OCI-LY7 (cell line): ENCODE results near the gene PALLD. TPM values are rescaled to one million over a fixed set of nuclear protein-coding genes. Genes with fewer than 3 reads are reported as not detected.

Experiments used
- BruUV-seq: library from RNA; stranded (reverse); fragments of 400-500 nt; replicated peaks from 2 replicates; lab custom pipeline; 2021; lab: Mats Ljungman, UMichigan
- CTCF ChIA-PET: fragments of 300-600 bp; sonication (Branson Sonifier 250); formaldehyde crosslinking; loops from one replicate; lab custom pipeline; 2022; ENCODE audit warnings: antibody characterized with exemption; ENCODE audit not compliant: unreplicated experiment; lab: Charles Lee
- POLR2A ChIA-PET: fragments of 300-600 bp; sonication (Branson Sonifier 250); formaldehyde crosslinking; loops from one replicate; lab custom pipeline; 2022; ENCODE audit warnings: antibody characterized with exemption; lab: Charles Lee
- DNase-seq: peaks from one replicate; pipeline ENCODE4 v3.0.0-alpha.2; 2015; ENCODE audit warnings: low spot score
- H2AFZ ChIP-seq: fragments of 200-600 bp; sonication (generic), shearing (Covaris generic); 2 replicates; pipeline ENCODE4 v1.6.1; 2014; ENCODE audit warnings: mild to moderate bottlenecking, antibody characterized with exemption, low read length, moderate library complexity
- H3K27ac ChIP-seq: fragments of 200-600 bp; sonication (generic); 2 replicates; pipeline ENCODE4 v1.5.1; 2014; ENCODE audit warnings: mixed run types, low read depth, mild to moderate bottlenecking, moderate library complexity, low read length, inconsistent platforms; ENCODE audit not compliant: poor library complexity, severe bottlenecking
- H3K36me3 ChIP-seq: fragments of 200-600 bp; sonication (generic); 2 replicates; pipeline ENCODE4 v1.6.1; 2014; ENCODE audit warnings: mild to moderate bottlenecking, antibody characterized with exemption, low read length, moderate library complexity, mixed read lengths; ENCODE audit not compliant: insufficient read depth
- H3K4me1 ChIP-seq: fragments of 200-600 bp; sonication (generic); 2 replicates; pipeline ENCODE4 v1.5.1; 2014; ENCODE audit warnings: mild to moderate bottlenecking, low read length; ENCODE audit not compliant: insufficient read depth, poor library complexity, severe bottlenecking
- H3K4me2 ChIP-seq: fragments of 200-600 bp; sonication (generic); 2 replicates; pipeline ENCODE4 v1.6.1; 2014; ENCODE audit warnings: mild to moderate bottlenecking, low read length
- H3K4me3 ChIP-seq: fragments of 200-600 bp; sonication (generic); 2 replicates; pipeline ENCODE4 v1.5.1; 2014; ENCODE audit warnings: mild to moderate bottlenecking, low read depth, low read length; ENCODE audit not compliant: poor library complexity, severe bottlenecking
- H3K79me2 ChIP-seq: fragments of 200-600 bp; sonication (generic); 2 replicates; pipeline ENCODE4 v1.6.1; 2016; ENCODE audit warnings: low read depth, mild to moderate bottlenecking, low read length, moderate library complexity, mixed read lengths; ENCODE audit not compliant: insufficient read depth
- H3K9me2 ChIP-seq: fragments of 200-600 bp; sonication (generic); 2 replicates; pipeline ENCODE4 v1.6.1; 2016; ENCODE audit warnings: mild to moderate bottlenecking, low read length, mixed read lengths; ENCODE audit not compliant: insufficient read depth
- H3K9me3 ChIP-seq: fragments of 200-600 bp; sonication (generic); 2 replicates; pipeline ENCODE4 v1.6.1; 2014; ENCODE audit warnings: mild to moderate bottlenecking, mixed run types, low read length, mixed read lengths
- H4K20me1 ChIP-seq: fragments of 200-600 bp; sonication (generic); 2 replicates; pipeline ENCODE4 v1.6.1; 2014; ENCODE audit warnings: mild to moderate bottlenecking, antibody characterized with exemption, low read length, moderate library complexity, mixed read lengths; ENCODE audit not compliant: insufficient read depth
- CTCF ChIP-seq: fragments of 200-600 bp; sonication (generic); conservative IDR thresholded peaks from 2 replicates; pipeline ENCODE4 v1.5.1; 2014; ENCODE audit warnings: mild to moderate bottlenecking, antibody characterized with exemption, low read length, moderate library complexity, mixed read lengths
- EZH2phosphoT487 ChIP-seq: fragments of 200-600 bp; sonication (generic); IDR thresholded peaks from 2 replicates; pipeline ENCODE4 v1.6.1; 2018; ENCODE audit warnings: low read depth, borderline replicate concordance, mild to moderate bottlenecking, mixed run types, antibody characterized with exemption, low read length, moderate library complexity, mixed read lengths
- intact Hi-C: fragments of 100-400 bp; cut with micrococcal nuclease; formaldehyde crosslinking; loops from one replicate; pipeline ENCODE4 v1.10.0; 2022; ENCODE audit not compliant: unreplicated experiment
- total RNA-seq, 2 experiments: library from RNA; depleted of rRNA in 1 of 2; stranded (reverse); fragments of >200 nt in 1 of 2; shearing (Covaris generic) in 1 of 2; gene quantifications; 2 replicates each; pipeline ENCODE4 v1.2.3, GENCODE V29; 2014 to 2022

PALLD gene
- total RNA-seq, 2 experiments from 2014 or later, result 0.73 to 2.8 TPM

DNA sequence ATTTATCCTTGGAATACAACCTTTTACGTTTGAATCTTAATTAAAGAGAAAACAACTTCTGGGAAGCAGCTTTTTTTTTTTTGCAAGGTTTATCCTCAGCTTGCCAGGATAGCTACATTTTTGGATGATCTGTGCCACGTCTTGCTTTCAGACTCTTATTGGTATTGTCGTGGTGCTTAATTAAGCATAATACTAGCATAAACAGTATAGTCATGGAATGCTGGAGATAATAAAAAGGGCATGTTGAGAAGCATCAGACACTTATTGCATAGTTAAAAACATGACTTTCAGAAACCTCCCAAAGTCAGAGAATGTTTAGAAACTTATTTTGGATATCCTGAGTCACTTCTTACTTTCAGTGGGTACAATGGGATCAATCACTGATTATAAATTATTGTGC lies 77.0 kb downstream of the PALLD start:
- Histone ChIP-seq H3K79me2 (no peaks in the 10 kb centered on the region), H3K9me3 (no peaks in the 10 kb centered on the region), H3K4me1 (no peaks in the 10 kb centered on the region), H3K36me3 (no peaks in the 10 kb centered on the region), H3K9me2 (no peaks in the 10 kb centered on the region), H4K20me1 (no peaks in the 10 kb centered on the region), H3K27ac (no peak overlapping the region), H2AFZ (no peak overlapping the region), H3K4me3 (no peak overlapping the region), H3K4me2 (no peak overlapping the region)
- CTCF ChIA-PET, result interaction anchor here (0.6 kb wide), 1 partner anchor 161 kb away, joined by 3 read pairs; no protein-coding TSS in a partner anchor
- POLR2A ChIA-PET, result interaction anchor here (0.6 kb wide), 1 partner anchor 382 kb away, joined by 3 read pairs; no protein-coding TSS in a partner anchor
- TF ChIP-seq EZH2phosphoT487 (no peak), CTCF (no peak)
- DNase-seq, result no peak
- BruUV-seq, result no TSS peak
- intact Hi-C loops, result no loop called here

GRCh38 chr4:168574581-168575295 lies 77.9 kb downstream of the PALLD start:
- Histone ChIP-seq H3K4me3 (no peak overlapping the region), H3K9me2 (no peaks in the 10 kb centered on the region), H3K79me2 (no peaks in the 10 kb centered on the region), H4K20me1 (no peaks in the 10 kb centered on the region), H3K4me1 (no peaks in the 10 kb centered on the region), H2AFZ (no peak overlapping the region), H3K9me3 (no peaks in the 10 kb centered on the region), H3K27ac (no peak overlapping the region), H3K4me2 (no peak overlapping the region), H3K36me3 (no peaks in the 10 kb centered on the region)
- no TSS peak for BruUV-seq
- no peak for DNase-seq
- CTCF ChIA-PET, result no interaction called here
- TF ChIP-seq EZH2phosphoT487, result no peak
- TF ChIP-seq CTCF, result no peak
- POLR2A ChIA-PET, result interaction anchor here (0.6 kb wide), 1 partner anchor 17 kb away, joined by 4 read pairs; no protein-coding TSS in a partner anchor
- intact Hi-C loops, result no loop called here

- TF ChIP-seq CTCF (no peak), EZH2phosphoT487 (no peak)
- no peak overlapping the region for H3K4me3 ChIP-seq
- no peaks in the 10 kb centered on the region for H3K9me3 ChIP-seq
- H3K36me3 ChIP-seq, result no peaks in the 10 kb centered on the region
- no peaks in the 10 kb centered on the region for H3K4me1 ChIP-seq
- no peaks in the 10 kb centered on the region for H3K9me2 ChIP-seq
- no peaks in the 10 kb centered on the region for H3K79me2 ChIP-seq
- no peak for DNase-seq
- H3K27ac ChIP-seq, result no peak overlapping the region
- CTCF ChIA-PET, result no interaction called here
- intact Hi-C loops, result no loop called here
- no TSS peak for BruUV-seq
- no peaks in the 10 kb centered on the region for H4K20me1 ChIP-seq
- no peak overlapping the region for H2AFZ ChIP-seq
- H3K4me2 ChIP-seq, result no peak overlapping the region
- POLR2A ChIA-PET, result interaction anchor here (0.6 kb wide), 1 partner anchor 657 kb away, joined by 3 read pairs; no protein-coding TSS in a partner anchor
These were observed 78.6 kb downstream of the PALLD start for GRCh38 chr4:168575473-168575872.
